ENCODE measurements around the gene ATOH8. TPM values are rescaled to one million over a fixed set of nuclear protein-coding genes. Genes with fewer than 3 reads are reported as not detected.

Gene ATOH8
- polyA plus RNA-seq, 2 of the 4 experiments (the other 2 are of a cell fraction) = 1.8 to 20.0 TPM

DNA sequence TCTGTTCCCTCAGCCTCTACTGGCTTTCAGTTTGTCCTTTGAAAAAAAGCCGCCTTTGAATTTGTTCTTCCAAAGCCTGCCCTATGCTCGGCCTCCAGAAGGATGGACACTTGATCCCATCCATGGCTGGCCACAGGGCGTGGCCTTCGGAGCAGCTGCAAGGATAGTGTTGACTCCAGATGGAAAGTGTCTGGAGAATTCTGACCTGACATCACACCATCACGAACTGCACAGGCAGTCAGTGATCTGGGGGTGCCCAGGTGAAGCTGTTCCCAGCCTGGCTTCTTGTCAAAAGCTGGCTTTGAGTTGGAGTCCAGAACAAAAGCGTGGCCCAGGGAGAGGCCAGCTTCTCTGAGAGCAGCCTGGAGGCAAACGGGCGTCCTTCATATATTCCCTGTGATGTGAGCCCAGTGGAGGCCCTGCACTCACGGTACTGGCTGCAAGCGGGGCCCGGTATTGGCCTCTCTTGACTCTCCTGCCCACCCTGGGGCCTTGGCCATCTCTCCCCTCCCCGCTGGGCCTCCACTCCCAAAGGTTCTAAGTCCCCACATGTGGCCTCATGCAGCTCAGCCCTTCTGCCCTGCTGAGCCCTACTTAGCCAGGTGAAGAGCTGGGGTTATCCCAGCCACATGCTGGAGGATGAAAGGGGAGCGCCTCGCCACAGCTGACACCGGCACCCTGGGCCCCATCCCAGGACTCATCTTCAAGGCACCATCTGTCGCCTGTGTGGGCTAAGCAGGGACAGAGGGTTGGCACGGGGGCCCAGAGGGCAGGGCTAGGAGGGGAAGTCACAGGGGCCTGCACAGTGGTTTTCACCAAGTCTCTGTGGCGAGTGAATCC, 20.4 kb upstream of the ATOH8 start:
- Histone ChIP-seq H3K27ac (peak overlapping the region; percentile 37 to 93; a peak in 4 of 6 replicates), H3K4me2 (no peak overlapping the region), H3K4me3 (no peak overlapping the region), H3K4me1 (peaks cover 41% of the 10 kb centered on the region), H3K9me3 (no peaks in the 10 kb centered on the region)
- no peak for FAIRE-seq
- DNase-seq (ENCODE audit: low read depth in 1 of 2, low spot score in 1 of 2) = no peak
- ChIA-PET CTCF (interaction anchor here (0.9 to 63.0 kb wide), 15 partner anchors 8 to 355 kb away, joined by 3 to 1675 read pairs (median 5); partner anchors contain the start of gene ST3GAL5), POLR2A (interaction anchor here (0.7 kb wide), 1 partner anchor 85 kb away, joined by 3 read pairs; no protein-coding TSS in a partner anchor)
- no peak for TF ChIP-seq CEBPB (IDR thresholded peaks at IDR 0.05)
- TF ChIP-seq NR3C1 (IDR thresholded peaks at IDR 0.05) = no peak
- no peak for TF ChIP-seq PHF8 (IDR thresholded peaks at IDR 0.05; ENCODE audit: borderline replicate concordance, low read depth)
- no peak for TF ChIP-seq ESRRA (IDR thresholded peaks at IDR 0.05; ENCODE audit: borderline replicate concordance, low read length)
- TF ChIP-seq JUNB (IDR thresholded peaks at IDR 0.05) = no peak
- TF ChIP-seq, protein P1, sequence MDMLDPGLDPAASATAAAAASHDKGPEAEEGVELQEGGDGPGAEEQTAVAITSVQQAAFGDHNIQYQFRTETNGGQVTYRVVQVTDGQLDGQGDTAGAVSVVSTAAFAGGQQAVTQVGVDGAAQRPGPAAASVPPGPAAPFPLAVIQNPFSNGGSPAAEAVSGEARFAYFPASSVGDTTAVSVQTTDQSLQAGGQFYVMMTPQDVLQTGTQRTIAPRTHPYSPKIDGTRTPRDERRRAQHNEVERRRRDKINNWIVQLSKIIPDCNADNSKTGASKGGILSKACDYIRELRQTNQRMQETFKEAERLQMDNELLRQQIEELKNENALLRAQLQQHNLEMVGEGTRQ (IDR thresholded peaks at IDR 0.05) = no peak
- TF ChIP-seq RAD21 (conservative IDR thresholded peaks at IDR 0.05 in 1 of 2, IDR thresholded peaks at IDR 0.05 in 1 of 2) = no peak
- TF ChIP-seq FOXS1 (CRISPR knock-in tag; IDR thresholded peaks at IDR 0.05) = no peak
- no peak for TF ChIP-seq KDM1A (IDR thresholded peaks at IDR 0.05; ENCODE audit: low read depth)
- no peak for TF ChIP-seq MAZ (IDR thresholded peaks at IDR 0.05; ENCODE audit: borderline replicate concordance, low read depth, low read length)
- TF ChIP-seq JUN (IDR thresholded peaks at IDR 0.05) = no peak
- TF ChIP-seq, protein P2, sequence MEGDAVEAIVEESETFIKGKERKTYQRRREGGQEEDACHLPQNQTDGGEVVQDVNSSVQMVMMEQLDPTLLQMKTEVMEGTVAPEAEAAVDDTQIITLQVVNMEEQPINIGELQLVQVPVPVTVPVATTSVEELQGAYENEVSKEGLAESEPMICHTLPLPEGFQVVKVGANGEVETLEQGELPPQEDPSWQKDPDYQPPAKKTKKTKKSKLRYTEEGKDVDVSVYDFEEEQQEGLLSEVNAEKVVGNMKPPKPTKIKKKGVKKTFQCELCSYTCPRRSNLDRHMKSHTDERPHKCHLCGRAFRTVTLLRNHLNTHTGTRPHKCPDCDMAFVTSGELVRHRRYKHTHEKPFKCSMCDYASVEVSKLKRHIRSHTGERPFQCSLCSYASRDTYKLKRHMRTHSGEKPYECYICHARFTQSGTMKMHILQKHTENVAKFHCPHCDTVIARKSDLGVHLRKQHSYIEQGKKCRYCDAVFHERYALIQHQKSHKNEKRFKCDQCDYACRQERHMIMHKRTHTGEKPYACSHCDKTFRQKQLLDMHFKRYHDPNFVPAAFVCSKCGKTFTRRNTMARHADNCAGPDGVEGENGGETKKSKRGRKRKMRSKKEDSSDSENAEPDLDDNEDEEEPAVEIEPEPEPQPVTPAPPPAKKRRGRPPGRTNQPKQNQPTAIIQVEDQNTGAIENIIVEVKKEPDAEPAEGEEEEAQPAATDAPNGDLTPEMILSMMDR (IDR thresholded peaks at IDR 0.05) = no peak
- TF ChIP-seq, protein P3, sequence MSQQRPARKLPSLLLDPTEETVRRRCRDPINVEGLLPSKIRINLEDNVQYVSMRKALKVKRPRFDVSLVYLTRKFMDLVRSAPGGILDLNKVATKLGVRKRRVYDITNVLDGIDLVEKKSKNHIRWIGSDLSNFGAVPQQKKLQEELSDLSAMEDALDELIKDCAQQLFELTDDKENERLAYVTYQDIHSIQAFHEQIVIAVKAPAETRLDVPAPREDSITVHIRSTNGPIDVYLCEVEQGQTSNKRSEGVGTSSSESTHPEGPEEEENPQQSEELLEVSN (IDR thresholded peaks at IDR 0.05; ENCODE audit: borderline replicate concordance, low read depth) = no peak
- TF ChIP-seq MYC (IDR thresholded peaks at IDR 0.05; ENCODE audit: borderline replicate concordance, low read length) = no peak
- no peak for TF ChIP-seq HOXB13 (CRISPR knock-in tag; IDR thresholded peaks at IDR 0.05; ENCODE audit: low read depth)
- TF ChIP-seq HEYL (CRISPR knock-in tag; IDR thresholded peaks at IDR 0.05) = no peak
- no peak for TF ChIP-seq NPAS2 (CRISPR knock-in tag; IDR thresholded peaks at IDR 0.05; ENCODE audit: borderline replicate concordance)
- TF ChIP-seq, protein P4, sequence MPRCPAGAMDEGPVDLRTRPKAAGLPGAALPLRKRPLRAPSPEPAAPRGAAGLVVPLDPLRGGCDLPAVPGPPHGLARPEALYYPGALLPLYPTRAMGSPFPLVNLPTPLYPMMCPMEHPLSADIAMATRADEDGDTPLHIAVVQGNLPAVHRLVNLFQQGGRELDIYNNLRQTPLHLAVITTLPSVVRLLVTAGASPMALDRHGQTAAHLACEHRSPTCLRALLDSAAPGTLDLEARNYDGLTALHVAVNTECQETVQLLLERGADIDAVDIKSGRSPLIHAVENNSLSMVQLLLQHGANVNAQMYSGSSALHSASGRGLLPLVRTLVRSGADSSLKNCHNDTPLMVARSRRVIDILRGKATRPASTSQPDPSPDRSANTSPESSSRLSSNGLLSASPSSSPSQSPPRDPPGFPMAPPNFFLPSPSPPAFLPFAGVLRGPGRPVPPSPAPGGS (IDR thresholded peaks at IDR 0.05) = no peak
- TF ChIP-seq MAFK (IDR thresholded peaks at IDR 0.05; ENCODE audit: partially characterized antibody) = no peak
- no peak for ATAC-seq
- 90% methylated on average over 17 of the region's 18 CpGs for WGBS (ENCODE audit: missing lambda C conversion rate)

DNA sequence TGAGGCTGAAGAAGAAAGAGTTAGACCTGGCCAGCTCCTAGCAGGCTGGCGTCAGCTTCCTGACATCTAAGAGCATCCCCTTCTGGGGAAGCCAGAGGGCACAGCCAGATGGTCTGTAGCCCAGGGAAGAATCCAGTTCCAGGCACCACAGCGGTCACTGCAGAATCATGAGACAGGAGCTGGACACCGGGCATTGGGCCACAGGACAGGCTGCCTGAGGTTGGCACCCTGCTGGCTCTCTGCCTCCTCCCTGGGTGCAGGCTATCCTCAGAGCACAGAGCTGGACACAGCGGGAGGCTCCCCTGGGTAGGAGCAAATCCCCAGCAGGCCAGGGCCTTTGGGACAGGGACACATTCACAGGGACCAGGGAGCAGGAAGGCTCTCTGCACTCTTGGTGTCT, 19.8 kb upstream of the ATOH8 start:
- Histone ChIP-seq H3K9me3 (no peaks in the 10 kb centered on the region), H3K4me3 (no peak overlapping the region), H3K4me1 (peaks cover 35% of the 10 kb centered on the region), H3K4me2 (no peak overlapping the region), H3K27ac (peak overlapping the region in 1 of 2 experiments; percentile 93; a peak in 3 of 6 replicates)
- ChIA-PET CTCF (interaction anchor here (0.7 to 63.0 kb wide), 15 partner anchors 9 to 344 kb away, joined by 3 to 1675 read pairs (median 5); partner anchors contain the start of gene ST3GAL5), POLR2A (interaction anchor here (0.7 kb wide), 1 partner anchor 84 kb away, joined by 3 read pairs; no protein-coding TSS in a partner anchor)
- FAIRE-seq (no peak), ATAC-seq (no peak), DNase-seq (ENCODE audit: low read depth in 1 of 2, low spot score in 1 of 2) (no peak)
- 96% methylated on average over 4 of the region's 4 CpGs for WGBS (ENCODE audit: missing lambda C conversion rate)
- TF ChIP-seq EHF (CRISPR knock-in tag; IDR thresholded peaks at IDR 0.05) (no peak), MAZ (IDR thresholded peaks at IDR 0.05; ENCODE audit: borderline replicate concordance, low read depth, low read length) (no peak), ZC3H11A (IDR thresholded peaks at IDR 0.05) (no peak), POLR2AphosphoS2 (conservative IDR thresholded peaks at IDR 0.05; ENCODE audit: low read length) (no peak), CHD4 (IDR thresholded peaks at IDR 0.05; ENCODE audit: borderline replicate concordance) (no peak), RARB (CRISPR knock-in tag; IDR thresholded peaks at IDR 0.05) (no peak), ZSCAN20 (CRISPR knock-in tag; IDR thresholded peaks at IDR 0.05) (no peak), HOXB13 (CRISPR knock-in tag; IDR thresholded peaks at IDR 0.05; ENCODE audit: low read depth) (no peak), RFX5 (IDR thresholded peaks at IDR 0.05) (no peak), FOXS1 (CRISPR knock-in tag; IDR thresholded peaks at IDR 0.05) (no peak), JUN (IDR thresholded peaks at IDR 0.05) (no peak), ZNF302 (CRISPR knock-in tag; IDR thresholded peaks at IDR 0.05) (no peak)
- TF ChIP-seq, protein P5, sequence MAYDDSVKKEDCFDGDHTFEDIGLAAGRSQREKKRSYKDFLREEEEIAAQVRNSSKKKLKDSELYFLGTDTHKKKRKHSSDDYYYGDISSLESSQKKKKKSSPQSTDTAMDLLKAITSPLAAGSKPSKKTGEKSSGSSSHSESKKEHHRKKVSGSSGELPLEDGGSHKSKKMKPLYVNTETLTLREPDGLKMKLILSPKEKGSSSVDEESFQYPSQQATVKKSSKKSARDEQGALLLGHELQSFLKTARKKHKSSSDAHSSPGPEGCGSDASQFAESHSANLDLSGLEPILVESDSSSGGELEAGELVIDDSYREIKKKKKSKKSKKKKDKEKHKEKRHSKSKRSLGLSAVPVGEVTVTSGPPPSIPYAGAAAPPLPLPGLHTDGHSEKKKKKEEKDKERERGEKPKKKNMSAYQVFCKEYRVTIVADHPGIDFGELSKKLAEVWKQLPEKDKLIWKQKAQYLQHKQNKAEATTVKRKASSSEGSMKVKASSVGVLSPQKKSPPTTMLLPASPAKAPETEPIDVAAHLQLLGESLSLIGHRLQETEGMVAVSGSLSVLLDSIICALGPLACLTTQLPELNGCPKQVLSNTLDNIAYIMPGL (CRISPR knock-in tag; IDR thresholded peaks at IDR 0.05; ENCODE audit: borderline replicate concordance) = no peak
- TF ChIP-seq, protein P6, sequence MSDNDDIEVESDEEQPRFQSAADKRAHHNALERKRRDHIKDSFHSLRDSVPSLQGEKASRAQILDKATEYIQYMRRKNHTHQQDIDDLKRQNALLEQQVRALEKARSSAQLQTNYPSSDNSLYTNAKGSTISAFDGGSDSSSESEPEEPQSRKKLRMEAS (IDR thresholded peaks at IDR 0.05) = no peak

All from A549 (cell line).